WTC11 (cell line): ENCODE data around the gene NOX5.

Source experiments
- GABPB1 ChIP-seq: sonication (generic); formaldehyde crosslinking; IDR thresholded peaks from 2 replicates; pipeline ENCODE4 v1.8.1; 2023; ENCODE audit warnings: mild to moderate bottlenecking, missing genetic modification reagents
- SMAD4 ChIP-seq: sonication (generic); formaldehyde crosslinking; IDR thresholded peaks from 2 replicates; pipeline ENCODE4 v1.8.0; 2022; ENCODE audit warnings: mild to moderate bottlenecking, missing genetic modification reagents
- ZNF423 ChIP-seq: fragments of 250-450 bp; sonication (Bioruptor Pico); IDR thresholded peaks from 2 replicates; pipeline ENCODE4 v2.1.2; 2022; ENCODE audit warnings: mild to moderate bottlenecking, moderate library complexity
- TF ChIP-seq, protein P1 (sequence below): fragments of 200-600 bp; IDR thresholded peaks from 2 replicates; pipeline ENCODE4 v1.8.0; 2022; ENCODE audit warnings: antibody characterized with exemption
- TF ChIP-seq, protein P2 (sequence below): sonication (generic); formaldehyde crosslinking; IDR thresholded peaks from 2 replicates; pipeline ENCODE4 v1.8.1; 2023; ENCODE audit warnings: mild to moderate bottlenecking, missing genetic modification reagents

DNA sequence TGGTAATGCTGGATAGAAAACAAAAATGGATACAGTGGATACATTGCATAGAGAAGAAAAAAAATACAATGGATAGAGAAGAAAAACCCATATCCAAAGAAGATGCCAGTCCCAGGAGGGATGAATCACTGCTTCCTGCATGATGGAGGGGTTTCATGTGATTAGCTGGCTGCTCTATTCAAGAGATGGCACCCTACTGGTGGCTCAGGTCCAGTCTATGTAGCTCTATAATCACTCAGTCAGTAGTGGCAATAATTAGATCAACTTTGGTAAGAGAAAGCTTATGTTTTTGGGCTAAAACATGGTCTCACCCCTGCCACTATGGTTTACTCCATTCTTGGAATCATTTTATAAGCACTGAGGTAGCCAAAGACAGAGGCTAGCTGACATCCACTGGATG, 33.7 kb upstream of the NOX5 start:
- TF ChIP-seq SMAD4 (CRISPR knock-in tag) = no peak
- TF ChIP-seq ZNF423 (CRISPR knock-in tag) = no peak
- TF ChIP-seq, protein P1, sequence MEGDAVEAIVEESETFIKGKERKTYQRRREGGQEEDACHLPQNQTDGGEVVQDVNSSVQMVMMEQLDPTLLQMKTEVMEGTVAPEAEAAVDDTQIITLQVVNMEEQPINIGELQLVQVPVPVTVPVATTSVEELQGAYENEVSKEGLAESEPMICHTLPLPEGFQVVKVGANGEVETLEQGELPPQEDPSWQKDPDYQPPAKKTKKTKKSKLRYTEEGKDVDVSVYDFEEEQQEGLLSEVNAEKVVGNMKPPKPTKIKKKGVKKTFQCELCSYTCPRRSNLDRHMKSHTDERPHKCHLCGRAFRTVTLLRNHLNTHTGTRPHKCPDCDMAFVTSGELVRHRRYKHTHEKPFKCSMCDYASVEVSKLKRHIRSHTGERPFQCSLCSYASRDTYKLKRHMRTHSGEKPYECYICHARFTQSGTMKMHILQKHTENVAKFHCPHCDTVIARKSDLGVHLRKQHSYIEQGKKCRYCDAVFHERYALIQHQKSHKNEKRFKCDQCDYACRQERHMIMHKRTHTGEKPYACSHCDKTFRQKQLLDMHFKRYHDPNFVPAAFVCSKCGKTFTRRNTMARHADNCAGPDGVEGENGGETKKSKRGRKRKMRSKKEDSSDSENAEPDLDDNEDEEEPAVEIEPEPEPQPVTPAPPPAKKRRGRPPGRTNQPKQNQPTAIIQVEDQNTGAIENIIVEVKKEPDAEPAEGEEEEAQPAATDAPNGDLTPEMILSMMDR = no peak
- no peak for TF ChIP-seq GABPB1
- TF ChIP-seq, protein P2, sequence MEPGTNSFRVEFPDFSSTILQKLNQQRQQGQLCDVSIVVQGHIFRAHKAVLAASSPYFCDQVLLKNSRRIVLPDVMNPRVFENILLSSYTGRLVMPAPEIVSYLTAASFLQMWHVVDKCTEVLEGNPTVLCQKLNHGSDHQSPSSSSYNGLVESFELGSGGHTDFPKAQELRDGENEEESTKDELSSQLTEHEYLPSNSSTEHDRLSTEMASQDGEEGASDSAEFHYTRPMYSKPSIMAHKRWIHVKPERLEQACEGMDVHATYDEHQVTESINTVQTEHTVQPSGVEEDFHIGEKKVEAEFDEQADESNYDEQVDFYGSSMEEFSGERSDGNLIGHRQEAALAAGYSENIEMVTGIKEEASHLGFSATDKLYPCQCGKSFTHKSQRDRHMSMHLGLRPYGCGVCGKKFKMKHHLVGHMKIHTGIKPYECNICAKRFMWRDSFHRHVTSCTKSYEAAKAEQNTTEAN (CRISPR knock-in tag) = no peak
